ENCODE results near the gene AXIN1.

DNA sequence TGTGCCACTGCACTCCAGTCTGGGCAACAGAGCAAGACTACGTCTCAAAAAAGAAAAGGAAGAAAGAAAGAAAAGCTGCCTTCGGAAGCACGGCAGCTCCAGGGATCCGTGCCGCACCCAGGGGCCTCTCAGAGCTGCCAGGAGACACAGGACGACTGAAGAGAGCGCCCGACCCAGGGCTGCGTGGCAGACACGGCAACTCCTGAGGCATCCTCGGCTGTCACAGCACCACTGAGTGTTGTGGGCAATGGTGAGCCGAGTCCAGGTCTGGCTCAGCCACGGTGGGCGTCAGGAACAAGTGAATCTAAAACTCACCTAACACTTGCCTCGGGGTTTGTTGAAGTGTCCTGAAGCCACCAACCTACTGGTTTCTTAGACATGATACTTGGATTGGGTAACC lies 40.8 kb downstream of the AXIN1 start:
- TF ChIP-seq POLR2AphosphoS5 (IDR thresholded peaks at IDR 0.05; ENCODE audit: insufficient read depth, low read depth, low read length) (no peak), EZH2 (IDR thresholded peaks at IDR 0.05; ENCODE audit: borderline replicate concordance, low read depth, low read length, severe bottlenecking) (no peak), CTCF (IDR thresholded peaks at IDR 0.05; ENCODE audit: extremely low read depth in 1 of 2, insufficient read depth in 1 of 2, low read depth in 1 of 2, low read length in 2 of 2) (no peak), POLR2A (IDR thresholded peaks at IDR 0.05; ENCODE audit: low read depth, low read length) (no peak)

Measured in endothelial cell of umbilical vein (primary cell).